Colonic mucosa (tissue), 4 donors: Measurements from ENCODE around the gene MEGF10. TPM values are rescaled to one million over a fixed set of nuclear protein-coding genes. Genes with fewer than 3 reads are reported as not detected.

Experiments
- DNase-seq: peaks from one replicate; pipeline ENCODE4 v3.0.0-alpha.2; 2020
- H3K27ac ChIP-seq: fragments of 200-600 bp; one replicate; pipeline ENCODE4 v1.8.0; 2021
- H3K27me3 ChIP-seq: fragments of 200-600 bp; one replicate; pipeline ENCODE4 v1.8.0; 2021
- H3K36me3 ChIP-seq: fragments of 200-600 bp; one replicate; pipeline ENCODE4 v1.8.0; 2021
- H3K4me1 ChIP-seq: fragments of 200-600 bp; one replicate; pipeline ENCODE4 v1.8.0; 2021; ENCODE audit warnings: mild to moderate bottlenecking
- H3K4me3 ChIP-seq: fragments of 200-600 bp; one replicate; pipeline ENCODE4 v1.8.0; 2021
- H3K9ac ChIP-seq, 2 donors: one replicate each; pipeline ENCODE4 v1.7.0; 2013; ENCODE audit warnings: control low read depth in 2 of 2, low read depth in 2 of 2, low read length in 2 of 2
- H3K9me3 ChIP-seq: fragments of 200-600 bp; one replicate; pipeline ENCODE4 v1.8.0; 2021
- CTCF ChIP-seq: fragments of 200-600 bp; IDR thresholded peaks from one replicate; pipeline ENCODE4 v1.8.0; 2022; ENCODE audit warnings: antibody characterized with exemption, mild to moderate bottlenecking
- intact Hi-C: fragments of 100-400 bp; cut with DNase I; formaldehyde crosslinking; loops from one replicate; pipeline ENCODE4 v1.14.1; 2022
- total RNA-seq, 2 donors: library from RNA; stranded (reverse); fragmentation: NEBNext Ultra II Directional in 1 of 2; extraction: Animal tissue kit (Norgen Biotek cat#: 25700) in 1 of 2; gene quantifications; one replicate each; pipeline ENCODE4 v1.2.1, GENCODE V29; 2021
- donor health status: healthy.
- donor health status: DM: no; HTN: no; CAD: no.
- donor health status: DM: no; HTN: no; CAD: no.

MEGF10 gene
- total RNA-seq, 2 donors from 2014 or later, result 0.35 to 0.88 TPM

- no peak overlapping the region for H3K27ac ChIP-seq
- no peaks in the 10 kb centered on the region for H3K27me3 ChIP-seq
- H3K9ac ChIP-seq, result no peak overlapping the region
- H3K9me3 ChIP-seq, result no peaks in the 10 kb centered on the region
- no peak overlapping the region for H3K4me3 ChIP-seq
- H3K36me3 ChIP-seq, result no peaks in the 10 kb centered on the region
- DNase-seq, result no peak
- intact Hi-C loops, result no loop called here
- TF ChIP-seq CTCF, result no peak
- no peaks in the 10 kb centered on the region for H3K4me1 ChIP-seq
Observed at GRCh38 chr5:127420758-127421157, 130.2 kb downstream of the MEGF10 start.

GRCh38 chr5:127421471-127421870 lies 130.9 kb downstream of the MEGF10 start:
- H3K36me3 ChIP-seq, result no peaks in the 10 kb centered on the region

GRCh38 chr5:127423173-127423798 lies 132.7 kb downstream of the MEGF10 start:
- intact Hi-C loops, result no loop called here
- H3K4me1 ChIP-seq, result no peaks in the 10 kb centered on the region
- no peaks in the 10 kb centered on the region for H3K36me3 ChIP-seq
- H3K27me3 ChIP-seq, result no peaks in the 10 kb centered on the region
- H3K9me3 ChIP-seq, result no peaks in the 10 kb centered on the region
- no peak overlapping the region for H3K4me3 ChIP-seq
- TF ChIP-seq CTCF, result no peak
- no peak for DNase-seq
- H3K27ac ChIP-seq, result no peak overlapping the region
- no peak overlapping the region for H3K9ac ChIP-seq

More at GRCh38 chr5:127421471-127421870, 130.9 kb downstream of the MEGF10 start:
- Histone ChIP-seq H3K4me1 (no peaks in the 10 kb centered on the region), H3K27ac (no peak overlapping the region), H3K9me3 (no peaks in the 10 kb centered on the region), H3K4me3 (no peak overlapping the region), H3K27me3 (no peaks in the 10 kb centered on the region), H3K9ac (no peak overlapping the region)
- DNase-seq, result no peak
- TF ChIP-seq CTCF, result no peak
- intact Hi-C loops, result no loop called here

GRCh38 chr5:127425037-127425436 lies 134.4 kb downstream of the MEGF10 start:
- Histone ChIP-seq H3K4me3 (no peak overlapping the region), H3K27ac (no peak overlapping the region), H3K4me1 (no peaks in the 10 kb centered on the region), H3K36me3 (no peaks in the 10 kb centered on the region), H3K9ac (no peak overlapping the region), H3K9me3 (no peaks in the 10 kb centered on the region), H3K27me3 (no peaks in the 10 kb centered on the region)
- intact Hi-C loops, result no loop called here
- no peak for DNase-seq
- TF ChIP-seq CTCF, result no peak

- H3K9me3 ChIP-seq, result no peaks in the 10 kb centered on the region
- no peak for DNase-seq
- no peak overlapping the region for H3K27ac ChIP-seq
- intact Hi-C loops, result no loop called here
- H3K4me3 ChIP-seq, result no peak overlapping the region
- H3K36me3 ChIP-seq, result no peaks in the 10 kb centered on the region
- no peak overlapping the region for H3K9ac ChIP-seq
- H3K27me3 ChIP-seq, result no peaks in the 10 kb centered on the region
- TF ChIP-seq CTCF, result no peak
- H3K4me1 ChIP-seq, result no peaks in the 10 kb centered on the region
Observed at GRCh38 chr5:127425868-127426267, 135.3 kb downstream of the MEGF10 start.
